ENCODE data around the gene CFAP251. TPM values are rescaled to one million over a fixed set of nuclear protein-coding genes. Genes with fewer than 3 reads are reported as not detected.

Gene CFAP251
- total RNA-seq, 4 donors from 2014 or later = 0.66 to 1.9 (median 0.87) TPM

DNA sequence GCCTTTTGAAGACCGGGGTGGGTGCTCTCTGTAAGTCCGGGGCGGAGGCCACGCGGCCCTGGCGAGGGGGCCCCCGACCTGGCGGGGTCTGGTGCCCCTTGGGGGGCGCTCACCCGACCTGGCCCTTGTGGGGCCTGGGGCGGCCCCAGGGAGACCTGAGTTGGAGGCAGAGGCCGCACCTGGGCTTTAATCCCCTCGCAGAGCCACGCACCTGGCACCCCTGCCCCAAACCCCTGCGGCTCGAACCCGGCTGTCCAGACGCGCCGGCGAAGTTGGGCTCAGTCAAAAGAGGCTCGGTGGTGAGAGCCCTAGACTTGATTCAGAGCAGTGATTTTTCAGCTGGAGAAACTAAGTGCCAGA is 267 bp downstream of the CFAP251 start:
- intact Hi-C loops (cut with DNase I) = no loop called here
- Histone ChIP-seq H3K36me3 (peaks cover 21 to 52% (median 42%) of the 10 kb centered on the region in 4 donors), H3K27ac (replicated peaks in 1 of 4) (peak overlapping the region in 3 of 4 donors; percentile 19 to 55 (median 53))

DNA sequence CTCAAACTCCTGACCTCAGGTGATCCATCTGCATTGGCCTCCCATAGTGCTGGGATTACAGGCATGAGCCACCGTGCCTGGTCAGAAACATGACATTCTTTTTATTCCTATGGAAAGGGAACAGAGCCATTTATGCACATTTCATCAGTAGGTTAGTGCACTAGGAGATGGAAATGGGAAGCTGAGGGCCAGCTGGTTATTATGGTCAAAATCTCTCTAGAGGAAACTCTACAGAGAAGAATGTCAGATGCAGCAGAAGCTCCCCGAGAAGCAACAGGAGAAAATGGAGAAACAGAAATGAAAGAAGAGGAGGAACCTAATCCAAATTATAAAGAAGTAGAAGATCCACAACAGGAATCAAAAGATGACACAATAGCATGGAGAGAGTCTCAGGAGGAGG is 2.7 kb downstream of the CFAP251 start:
- WGBS = 68% methylated on average over 2 of the region's 2 CpGs
- intact Hi-C loops (cut with DNase I) = no loop called here
- TF ChIP-seq POLR2A (IDR thresholded peaks at IDR 0.05; ENCODE audit: low read depth) (no peak), POLR2AphosphoS5 (IDR thresholded peaks at IDR 0.05) (no peak), EP300 (IDR thresholded peaks at IDR 0.05) (no peak)
- TF ChIP-seq, protein P1, sequence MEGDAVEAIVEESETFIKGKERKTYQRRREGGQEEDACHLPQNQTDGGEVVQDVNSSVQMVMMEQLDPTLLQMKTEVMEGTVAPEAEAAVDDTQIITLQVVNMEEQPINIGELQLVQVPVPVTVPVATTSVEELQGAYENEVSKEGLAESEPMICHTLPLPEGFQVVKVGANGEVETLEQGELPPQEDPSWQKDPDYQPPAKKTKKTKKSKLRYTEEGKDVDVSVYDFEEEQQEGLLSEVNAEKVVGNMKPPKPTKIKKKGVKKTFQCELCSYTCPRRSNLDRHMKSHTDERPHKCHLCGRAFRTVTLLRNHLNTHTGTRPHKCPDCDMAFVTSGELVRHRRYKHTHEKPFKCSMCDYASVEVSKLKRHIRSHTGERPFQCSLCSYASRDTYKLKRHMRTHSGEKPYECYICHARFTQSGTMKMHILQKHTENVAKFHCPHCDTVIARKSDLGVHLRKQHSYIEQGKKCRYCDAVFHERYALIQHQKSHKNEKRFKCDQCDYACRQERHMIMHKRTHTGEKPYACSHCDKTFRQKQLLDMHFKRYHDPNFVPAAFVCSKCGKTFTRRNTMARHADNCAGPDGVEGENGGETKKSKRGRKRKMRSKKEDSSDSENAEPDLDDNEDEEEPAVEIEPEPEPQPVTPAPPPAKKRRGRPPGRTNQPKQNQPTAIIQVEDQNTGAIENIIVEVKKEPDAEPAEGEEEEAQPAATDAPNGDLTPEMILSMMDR (IDR thresholded peaks at IDR 0.05) = no peak
- no peak for DNase-seq (ENCODE audit: extremely low spot score)
- no peak overlapping the region for H3K27ac ChIP-seq (replicated peaks in 1 of 4)
- peaks cover 13 to 33% (median 26%) of the 10 kb centered on the region in 4 donors for H3K4me1 ChIP-seq
- no peaks in the 10 kb centered on the region for H3K27me3 ChIP-seq
- H3K36me3 ChIP-seq = peaks cover 11 to 28% (median 19%) of the 10 kb centered on the region in 4 donors
- no peaks in the 10 kb centered on the region for H3K9me3 ChIP-seq
- no peak overlapping the region for H3K4me3 ChIP-seq

More for the DNA sequence above, 267 bp downstream of the CFAP251 start:
- DNase-seq (ENCODE audit: extremely low spot score) = no peak
- TF ChIP-seq POLR2AphosphoS5 (IDR thresholded peaks at IDR 0.05) = no peak
- TF ChIP-seq, protein P1 (IDR thresholded peaks at IDR 0.05) = no peak
- no peak for TF ChIP-seq EP300 (IDR thresholded peaks at IDR 0.05)
- TF ChIP-seq POLR2A (IDR thresholded peaks at IDR 0.05; ENCODE audit: low read depth) = no peak
- H3K4me3 ChIP-seq = peak overlapping the region; percentile 46 to 59 (median 50)
- H3K4me1 ChIP-seq = peaks cover 8 to 16% (median 12%) of the 10 kb centered on the region in 4 donors
- no peaks in the 10 kb centered on the region for H3K27me3 ChIP-seq
- no peaks in the 10 kb centered on the region for H3K9me3 ChIP-seq
- 57% methylated on average over 10 of the region's 22 CpGs for WGBS

DNA sequence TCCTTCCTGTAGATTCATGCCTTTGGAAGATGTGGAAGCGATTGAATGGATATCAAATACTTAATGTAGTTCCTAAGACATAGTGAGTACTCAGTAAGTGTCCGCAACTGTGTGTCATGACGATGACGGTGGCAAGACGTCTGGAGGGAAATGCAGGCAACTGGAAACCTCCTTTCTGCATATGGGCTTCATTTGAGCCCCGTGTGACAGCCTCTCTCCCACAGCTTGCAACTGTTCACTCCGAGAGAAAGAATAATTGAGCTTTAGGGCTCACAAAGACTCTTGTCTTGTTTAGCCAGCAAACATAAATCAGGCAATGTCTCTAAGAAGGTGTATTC is 6.9 kb downstream of the CFAP251 start:
- 57% methylated on average over 7 of the region's 7 CpGs for WGBS
- intact Hi-C loops (cut with DNase I) = no loop called here
- Histone ChIP-seq H3K36me3 (no peaks in the 10 kb centered on the region), H3K4me3 (peak overlapping the region in 1 of 4 donors; percentile 6), H3K27ac (replicated peaks in 1 of 4) (peak overlapping the region; percentile 12 to 51 (median 40)), H3K27me3 (no peaks in the 10 kb centered on the region), H3K9me3 (no peaks in the 10 kb centered on the region), H3K4me1 (peaks cover 9 to 22% (median 14%) of the 10 kb centered on the region in 4 donors)
- no peak for DNase-seq (ENCODE audit: extremely low spot score)
- TF ChIP-seq, protein P1 (IDR thresholded peaks at IDR 0.05) = no peak
- TF ChIP-seq POLR2AphosphoS5 (IDR thresholded peaks at IDR 0.05) (no peak), EP300 (IDR thresholded peaks at IDR 0.05) (no peak), POLR2A (IDR thresholded peaks at IDR 0.05; ENCODE audit: low read depth) (no peak)

DNA sequence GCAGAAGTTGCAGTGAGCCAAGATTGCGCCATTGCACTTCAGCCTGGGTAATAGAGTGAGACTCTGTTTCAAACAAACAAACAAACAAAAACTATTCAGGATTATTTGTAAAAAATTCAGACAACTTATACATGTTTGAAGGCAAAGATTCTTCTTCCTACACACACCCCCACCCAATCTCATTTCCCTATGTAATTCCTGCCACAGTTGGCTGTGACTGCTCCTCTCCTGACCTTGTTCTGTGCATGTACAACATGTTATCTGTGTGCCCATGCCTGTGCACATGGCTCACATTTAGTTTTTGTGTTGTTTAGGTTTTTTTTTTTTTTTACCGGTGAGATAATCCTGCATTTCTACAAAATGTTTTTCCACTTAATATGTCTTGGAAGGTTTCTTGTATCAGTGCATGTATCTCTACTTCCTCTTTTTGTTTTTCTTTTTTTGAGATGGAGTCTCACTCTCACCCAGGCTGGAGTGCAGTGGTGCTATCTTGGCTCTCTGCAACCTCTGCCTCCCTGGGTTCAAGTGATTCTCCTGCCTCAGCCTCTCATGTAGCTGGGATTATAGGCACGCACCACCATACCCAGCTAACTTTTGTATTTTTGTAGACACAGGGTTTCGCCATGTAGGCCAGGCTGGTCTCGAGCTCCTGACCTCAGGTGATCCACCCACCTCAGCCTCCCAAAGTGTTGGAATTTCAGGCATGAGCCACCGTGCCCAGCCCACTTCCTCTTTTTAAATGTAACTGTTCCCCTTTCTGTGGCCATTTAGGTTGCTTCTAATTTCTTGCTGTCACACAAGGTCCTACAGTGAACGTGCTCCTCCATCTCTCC is 8.7 kb downstream of the CFAP251 start:
- H3K27me3 ChIP-seq = no peaks in the 10 kb centered on the region
- peaks cover 9 to 22% (median 14%) of the 10 kb centered on the region in 4 donors for H3K4me1 ChIP-seq
- DNase-seq (ENCODE audit: extremely low spot score) = no peak
- H3K27ac ChIP-seq (replicated peaks in 1 of 4) = no peak overlapping the region
- H3K9me3 ChIP-seq = no peaks in the 10 kb centered on the region
- intact Hi-C loops (cut with DNase I) = no loop called here
- H3K36me3 ChIP-seq = no peaks in the 10 kb centered on the region
- TF ChIP-seq, protein P1 (IDR thresholded peaks at IDR 0.05) = no peak
- no peak overlapping the region for H3K4me3 ChIP-seq
- WGBS = 85% methylated on average over 7 of the region's 7 CpGs
